NCI-H1417 treated with DMSO at 0.1 percent for 48 hours (cell line): ENCODE results near the gene PCDHGC3.
A peak's percentile ranks its signal among the peaks of the same experiment; 100 is the strongest.

ENCODE experiments used
- DNase-seq: peaks from one replicate; lab custom pipeline; 2025; lab: John Stamatoyannopoulos, UW

The PCDHGC3 gene

DNA sequence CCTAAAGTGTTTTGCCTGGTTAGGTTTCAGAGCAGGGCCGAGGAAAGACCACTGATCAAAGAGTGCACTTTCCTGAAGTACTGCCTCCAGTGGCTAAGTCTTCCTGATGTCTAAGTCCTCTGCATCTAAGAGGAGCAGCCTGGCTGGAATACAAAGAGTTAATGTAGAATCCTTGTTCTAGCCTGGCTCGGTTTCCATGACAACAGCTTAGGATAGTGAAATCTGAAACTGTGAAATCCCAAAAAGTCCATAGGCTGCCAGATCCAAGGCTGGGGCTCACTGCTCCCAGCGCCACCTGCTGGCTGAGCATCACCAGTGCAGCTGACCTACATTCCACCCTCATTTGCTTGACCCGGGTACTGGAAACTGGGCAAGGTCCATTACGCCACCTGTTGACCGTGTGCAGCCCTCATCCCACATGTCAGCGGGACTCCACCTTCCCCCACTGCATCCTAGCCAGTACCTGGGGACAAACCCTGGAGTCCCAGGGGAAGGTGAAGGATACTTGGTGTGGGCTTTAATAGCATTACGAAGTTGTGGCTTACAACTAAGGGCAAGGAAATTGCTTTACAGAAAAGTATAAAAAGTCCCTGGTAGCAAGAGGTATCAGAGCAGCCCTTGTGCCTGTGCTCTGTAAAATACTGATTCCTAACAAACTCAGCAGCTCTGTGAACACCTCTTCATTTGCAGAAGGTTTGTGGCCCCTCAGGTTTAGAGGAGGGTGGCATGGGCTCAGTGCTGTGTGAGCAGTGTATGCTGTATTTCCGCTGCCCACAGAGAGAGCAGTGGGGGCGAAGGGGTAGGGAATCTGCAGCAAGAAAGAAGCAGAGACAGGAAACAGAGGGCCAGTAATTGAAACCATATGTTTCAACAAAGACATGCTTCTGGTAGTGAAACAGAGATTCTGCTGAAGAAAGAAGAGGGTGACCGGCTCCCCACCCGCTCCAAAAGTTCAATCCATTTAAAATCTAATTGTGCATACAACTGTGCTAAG lies 49.1 kb downstream of the PCDHGC3 start:
- DNase-seq = peak; percentile 6

DNA sequence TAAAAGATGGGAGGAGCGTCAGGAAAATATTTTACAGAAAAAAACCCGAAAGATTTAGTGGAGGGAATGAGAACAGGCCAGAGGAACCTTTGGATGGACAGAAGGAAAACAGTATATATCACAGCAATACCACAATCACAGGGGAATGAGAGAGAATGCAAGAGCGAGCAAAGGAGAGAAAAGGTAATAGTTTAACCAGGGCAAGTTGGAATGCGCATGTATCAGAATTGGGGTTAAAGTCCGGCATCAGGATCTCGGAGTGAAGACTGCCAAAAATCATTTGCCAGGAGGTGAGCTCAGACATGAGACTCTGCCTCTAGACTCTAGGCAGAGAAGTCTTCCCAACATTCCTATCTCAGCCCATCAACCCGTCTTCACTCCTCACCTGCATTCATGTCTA lies 49.9 kb downstream of the PCDHGC3 start:
- DNase-seq = no peak

DNA sequence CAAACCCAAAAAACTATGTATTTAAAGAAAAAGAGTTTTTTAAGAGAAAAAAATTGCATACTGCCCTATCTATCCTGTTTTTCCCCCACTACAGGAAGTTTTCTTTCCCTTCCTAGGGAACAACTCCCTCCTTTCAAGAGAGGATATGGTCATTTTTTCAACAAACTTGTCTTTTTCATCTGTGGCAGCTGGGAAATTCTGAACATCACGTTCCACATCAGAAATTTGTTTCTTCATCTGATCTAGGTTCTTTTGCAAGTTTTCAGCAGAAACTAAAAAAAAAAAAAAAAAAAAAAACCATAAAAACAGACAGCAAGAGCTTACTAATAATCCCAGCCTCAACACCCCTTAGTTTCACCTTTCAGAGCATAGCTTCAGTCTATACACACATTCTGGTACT lies 51.7 kb downstream of the PCDHGC3 start:
- no peak for DNase-seq
